LNCAP (cell line): ENCODE measurements around the gene PANX3.

Source experiments
- CTCF ChIP-seq: fragments of 450-650 bp; IDR thresholded peaks from 2 replicates; pipeline ENCODE4 v1.5.1; 2017; ENCODE audit warnings: mild to moderate bottlenecking

PANX3 gene

GRCh38 chr11:124600621-124601320, 10.5 kb upstream of the PANX3 start:
- no peak for TF ChIP-seq CTCF

DNA sequence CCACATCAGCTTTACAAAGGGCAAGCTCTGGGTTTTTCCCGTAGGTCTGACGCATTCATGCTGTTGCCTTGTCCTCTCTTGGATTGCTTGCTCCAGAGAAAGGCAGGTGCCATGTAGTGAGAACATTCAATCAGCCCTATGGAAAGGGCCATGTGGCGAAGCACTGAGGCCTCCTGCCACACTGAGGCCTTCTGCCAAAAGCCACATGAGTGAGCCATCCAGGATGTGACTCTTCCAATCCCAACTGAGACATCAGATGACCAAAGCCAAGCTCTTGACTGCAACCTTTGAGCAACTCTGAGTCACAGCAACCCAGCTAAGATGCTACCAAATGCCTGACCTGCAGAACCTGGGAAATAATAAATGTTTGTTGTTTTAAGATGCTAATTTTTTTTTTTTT, 9.0 kb upstream of the PANX3 start:
- TF ChIP-seq CTCF = no peak

DNA sequence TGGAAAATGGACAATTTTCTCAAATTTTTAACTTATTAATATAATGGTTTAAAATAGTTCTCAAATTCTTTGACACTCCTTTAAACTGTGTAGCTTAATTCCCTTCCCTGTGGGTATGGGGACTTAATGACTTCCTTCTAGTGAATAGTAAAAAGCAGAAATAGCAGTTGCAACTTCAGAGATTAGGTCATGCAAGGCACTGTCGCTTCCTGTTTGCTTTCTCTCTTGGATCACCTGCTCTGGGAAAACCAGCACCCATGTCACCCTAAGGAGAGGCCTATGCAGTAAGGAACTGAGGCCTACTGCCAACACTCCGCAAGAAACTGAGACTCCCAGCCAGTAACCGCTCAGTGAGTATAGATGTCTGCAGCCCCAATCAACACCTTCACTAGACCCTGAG, 5.5 kb upstream of the PANX3 start:
- no peak for TF ChIP-seq CTCF

DNA sequence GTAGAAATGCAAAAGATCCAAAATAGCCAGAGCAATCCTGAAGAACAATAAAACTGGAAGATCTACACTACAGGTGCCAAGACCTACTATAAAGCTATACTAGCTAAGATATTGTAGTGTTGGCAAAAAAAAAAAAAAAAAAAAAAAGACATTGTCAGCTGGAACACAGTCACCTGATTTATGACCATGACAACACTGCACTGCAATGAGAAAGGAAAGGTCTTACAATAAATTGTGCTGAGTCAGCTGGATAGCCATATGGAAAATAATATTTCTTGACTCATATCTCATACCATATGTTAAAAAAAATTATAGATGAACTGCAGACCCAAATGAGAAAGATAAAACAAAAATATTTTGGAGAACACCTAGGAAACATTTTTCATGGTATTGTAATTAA, 3.1 kb upstream of the PANX3 start:
- no peak for TF ChIP-seq CTCF

GRCh38 chr11:124610295-124610694, 933 bp upstream of the PANX3 start:
- TF ChIP-seq CTCF = no peak

DNA sequence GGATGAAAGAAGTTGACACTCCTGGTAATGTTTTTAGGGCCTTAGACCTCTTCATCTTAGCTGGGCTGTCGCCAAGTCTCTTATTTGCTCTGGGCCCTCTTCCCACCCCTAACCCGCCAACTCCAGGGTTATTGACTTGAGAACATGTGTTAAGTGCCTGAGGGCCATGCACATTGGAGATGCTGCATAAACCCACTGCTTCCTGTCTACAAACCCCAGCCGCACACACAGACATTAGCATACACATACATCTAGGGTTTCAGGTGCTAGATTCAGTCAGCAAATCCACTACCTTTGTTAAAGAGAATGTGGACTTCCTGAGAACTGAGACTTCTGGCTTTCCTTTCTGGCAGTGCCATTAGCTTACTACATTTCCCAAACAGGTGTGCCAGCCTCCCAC, 817 bp downstream of the PANX3 start:
- no peak for TF ChIP-seq CTCF

- TF ChIP-seq CTCF = no peak
Observed at GRCh38 chr11:124612567-124613246, 1.5 kb downstream of the PANX3 start.
